H1 (cell line): ENCODE measurements around the gene ATP5F1A.

Source experiments
- CBX8 ChIP-seq: fragments of 300-800, 300-1000 bp; sonication (generic); IDR thresholded peaks from 2 replicates; pipeline ENCODE4 v1.7.1; 2016; ENCODE audit warnings: low read depth, low read length, borderline replicate concordance
- CTCF ChIP-seq, 3 experiments: IDR thresholded peaks; 1 replicate in 2 of 3; 2 replicates in 1 of 3; pipeline versions ENCODE4 v1.5.1 to v1.6.1; 2011; ENCODE audit warnings: low read length in 3 of 3, mild to moderate bottlenecking in 3 of 3, inconsistent platforms in 2 of 3, low read depth in 1 of 3, moderate library complexity in 1 of 3; ENCODE audit not compliant: insufficient read depth in 1 of 3; ENCODE audit errors: control extremely low read depth in 1 of 3
- MAX ChIP-seq: IDR thresholded peaks from 2 replicates; pipeline ENCODE4 v1.6.1; 2012; ENCODE audit warnings: inconsistent platforms
- POLR2AphosphoS5 ChIP-seq: IDR thresholded peaks from 2 replicates; pipeline ENCODE4 v1.6.1; 2011; ENCODE audit warnings: low read depth, low read length
- TAF1 ChIP-seq: IDR thresholded peaks from 2 replicates; pipeline ENCODE4 v1.6.1; 2011; ENCODE audit warnings: mild to moderate bottlenecking, low read depth, low read length
- TAF7 ChIP-seq: optimal IDR thresholded peaks from 2 replicates; pipeline ENCODE3; 2011; ENCODE audit warnings: low read depth, mild to moderate bottlenecking, inconsistent platforms, low read length, moderate library complexity, borderline replicate concordance

- TF ChIP-seq CTCF (IDR thresholded peaks at IDR 0.05; ENCODE audit: control extremely low read depth in 1 of 3, insufficient read depth in 1 of 3, low read depth in 1 of 3, low read length in 3 of 3): no peak
- TF ChIP-seq POLR2AphosphoS5: no peak
- no peak for TF ChIP-seq TAF1
- TF ChIP-seq CBX8: no peak
- no peak for TF ChIP-seq TAF7
- no peak for TF ChIP-seq MAX
These were observed 30.6 kb downstream of the ATP5F1A start for GRCh38 chr18:46067438-46068007.
